Endothelial cell (in vitro differentiated cells): ENCODE data around the gene KRTAP12-1. TPM values are rescaled to one million over a fixed set of nuclear protein-coding genes. Genes with fewer than 3 reads are reported as not detected.
"Not testable (repeated sequence)": the region's sequence is repeated elsewhere in the genome, so short reads cannot be mapped to it uniquely, and the experiment has no call there.

ENCODE experiments used
- DNase-seq: peaks from one replicate; pipeline ENCODE4 v3.0.0; 2021; ENCODE audit warnings: low spot score
- H3K27ac Mint-ChIP-seq: one replicate; pipeline ENCODE4 v1.8.0; 2021; ENCODE audit warnings: mixed read lengths, inconsistent platforms; ENCODE audit not compliant: unreplicated experiment
- H3K27me3 Mint-ChIP-seq: one replicate; pipeline ENCODE4 v1.8.0; 2021; ENCODE audit warnings: mild to moderate bottlenecking, moderate library complexity, mixed read lengths, inconsistent platforms; ENCODE audit not compliant: unreplicated experiment
- H3K36me3 Mint-ChIP-seq: one replicate; pipeline ENCODE4 v1.8.0; 2021; ENCODE audit warnings: mild to moderate bottlenecking, low read depth, mixed read lengths, inconsistent platforms; ENCODE audit not compliant: unreplicated experiment
- H3K4me1 Mint-ChIP-seq: one replicate; pipeline ENCODE4 v1.8.0; 2021; ENCODE audit warnings: mild to moderate bottlenecking, mixed read lengths, inconsistent platforms; ENCODE audit not compliant: unreplicated experiment
- H3K4me3 Mint-ChIP-seq: one replicate; pipeline ENCODE4 v1.8.0; 2021; ENCODE audit warnings: mild to moderate bottlenecking, mixed read lengths, inconsistent platforms; ENCODE audit not compliant: unreplicated experiment
- H3K9me3 Mint-ChIP-seq: one replicate; pipeline ENCODE4 v1.8.0; 2021; ENCODE audit warnings: mixed read lengths, inconsistent platforms; ENCODE audit not compliant: unreplicated experiment
- total RNA-seq: library from RNA; stranded (reverse); fragmentation: NEBNext Ultra II Directional; extraction: Animal tissue kit (Norgen Biotek cat#: 25700); gene quantifications from one replicate; pipeline ENCODE4 v1.2.1, GENCODE V29; 2021; ENCODE audit not compliant: unreplicated experiment
- TF ChIP-seq, protein P1 (sequence below): fragments of 200-600 bp; sonication (generic); IDR thresholded peaks from one replicate; pipeline ENCODE4 v1.5.0; 2021; ENCODE audit warnings: antibody characterized with exemption; ENCODE audit not compliant: unreplicated experiment

Gene KRTAP12-1
- total RNA-seq, 1 donor from 2014 or later: not detected

DNA sequence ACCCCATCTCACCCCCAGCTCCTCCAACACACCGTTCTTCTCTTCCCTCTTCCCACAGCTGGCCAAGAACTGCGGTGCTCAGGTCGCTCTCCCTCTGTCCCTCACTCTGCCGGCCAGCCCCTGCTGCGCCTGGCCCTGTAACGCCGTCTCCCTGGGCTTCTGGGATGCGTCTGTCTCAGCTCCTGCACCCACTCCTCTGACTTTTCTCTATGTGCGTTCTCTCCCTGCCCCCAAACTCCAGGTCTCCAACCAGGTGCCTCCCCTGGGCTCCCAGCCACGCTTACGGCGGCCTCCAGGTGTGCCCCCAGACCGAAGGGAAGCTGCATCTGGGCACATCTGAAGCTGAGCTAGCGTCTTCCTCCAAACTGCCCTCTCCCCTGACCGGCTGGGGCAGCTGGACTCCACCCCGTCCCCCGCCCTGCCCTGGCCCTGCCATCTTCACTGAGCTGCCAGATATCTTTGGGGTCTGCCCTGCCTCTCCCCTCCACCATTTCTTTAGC lies 17.6 kb upstream of the KRTAP12-1 start:
- no peak overlapping the region for H3K4me3 Mint-ChIP-seq
- H3K9me3 Mint-ChIP-seq: no peaks in the 10 kb centered on the region
- DNase-seq: no peak
- peaks cover 2% of the 10 kb centered on the region for H3K4me1 Mint-ChIP-seq
- TF ChIP-seq, protein P1, sequence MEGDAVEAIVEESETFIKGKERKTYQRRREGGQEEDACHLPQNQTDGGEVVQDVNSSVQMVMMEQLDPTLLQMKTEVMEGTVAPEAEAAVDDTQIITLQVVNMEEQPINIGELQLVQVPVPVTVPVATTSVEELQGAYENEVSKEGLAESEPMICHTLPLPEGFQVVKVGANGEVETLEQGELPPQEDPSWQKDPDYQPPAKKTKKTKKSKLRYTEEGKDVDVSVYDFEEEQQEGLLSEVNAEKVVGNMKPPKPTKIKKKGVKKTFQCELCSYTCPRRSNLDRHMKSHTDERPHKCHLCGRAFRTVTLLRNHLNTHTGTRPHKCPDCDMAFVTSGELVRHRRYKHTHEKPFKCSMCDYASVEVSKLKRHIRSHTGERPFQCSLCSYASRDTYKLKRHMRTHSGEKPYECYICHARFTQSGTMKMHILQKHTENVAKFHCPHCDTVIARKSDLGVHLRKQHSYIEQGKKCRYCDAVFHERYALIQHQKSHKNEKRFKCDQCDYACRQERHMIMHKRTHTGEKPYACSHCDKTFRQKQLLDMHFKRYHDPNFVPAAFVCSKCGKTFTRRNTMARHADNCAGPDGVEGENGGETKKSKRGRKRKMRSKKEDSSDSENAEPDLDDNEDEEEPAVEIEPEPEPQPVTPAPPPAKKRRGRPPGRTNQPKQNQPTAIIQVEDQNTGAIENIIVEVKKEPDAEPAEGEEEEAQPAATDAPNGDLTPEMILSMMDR: no peak
- H3K36me3 Mint-ChIP-seq: no peaks in the 10 kb centered on the region
- H3K27ac Mint-ChIP-seq: no peak overlapping the region
- H3K27me3 Mint-ChIP-seq: peaks cover 11% of the 10 kb centered on the region

DNA sequence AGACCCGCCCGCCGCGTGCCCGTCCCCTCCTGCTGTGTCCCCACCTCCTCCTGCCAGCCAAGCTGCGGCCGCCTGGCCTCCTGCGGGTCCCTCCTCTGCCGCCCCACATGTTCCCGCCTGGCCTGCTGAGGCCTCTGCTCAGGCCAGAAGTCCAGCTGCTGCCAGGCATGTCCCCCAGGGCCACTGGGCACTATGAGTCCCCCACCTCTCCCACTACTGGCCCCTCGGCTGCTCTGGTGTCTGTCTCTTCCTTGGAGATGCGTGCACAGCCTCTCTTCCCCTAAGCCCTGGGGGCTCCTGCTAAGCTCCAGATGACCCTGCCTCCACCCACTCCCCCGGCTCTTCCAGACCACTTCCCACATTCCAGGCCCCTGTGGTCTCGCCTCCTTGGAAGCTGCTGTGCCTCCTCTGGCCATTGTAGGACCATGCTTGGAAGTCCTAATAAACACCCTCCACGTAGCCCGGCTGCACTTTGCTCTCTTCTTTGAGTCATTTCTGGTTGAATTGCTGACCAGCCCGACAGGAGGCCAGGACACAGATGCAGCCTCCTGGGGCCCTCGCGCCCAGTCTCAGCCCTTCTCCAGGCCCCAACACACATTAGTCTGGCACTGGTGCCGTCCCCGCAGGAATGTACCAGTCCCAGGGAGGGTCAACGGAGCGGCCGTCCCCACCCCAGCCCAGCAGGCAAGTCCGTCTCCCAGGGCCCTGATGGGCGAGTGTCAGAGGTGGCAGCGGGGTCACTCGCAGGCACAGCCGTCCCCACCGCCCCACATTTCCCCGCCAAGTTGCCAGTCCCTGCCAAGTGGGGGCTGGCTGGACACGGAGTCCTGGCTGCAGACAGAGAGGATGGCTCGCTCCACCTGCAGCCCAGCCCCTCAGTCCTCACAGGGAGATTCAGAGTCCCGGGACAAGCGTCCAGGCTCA lies 16.1 kb upstream of the KRTAP12-1 start:
- no peak overlapping the region for H3K4me3 Mint-ChIP-seq
- H3K9me3 Mint-ChIP-seq: no peaks in the 10 kb centered on the region
- no peak overlapping the region for H3K27ac Mint-ChIP-seq
- TF ChIP-seq, protein P1: no peak
- DNase-seq: no peak
- peaks cover 2% of the 10 kb centered on the region for H3K4me1 Mint-ChIP-seq
- no peaks in the 10 kb centered on the region for H3K36me3 Mint-ChIP-seq
- peaks cover 10% of the 10 kb centered on the region for H3K27me3 Mint-ChIP-seq

DNA sequence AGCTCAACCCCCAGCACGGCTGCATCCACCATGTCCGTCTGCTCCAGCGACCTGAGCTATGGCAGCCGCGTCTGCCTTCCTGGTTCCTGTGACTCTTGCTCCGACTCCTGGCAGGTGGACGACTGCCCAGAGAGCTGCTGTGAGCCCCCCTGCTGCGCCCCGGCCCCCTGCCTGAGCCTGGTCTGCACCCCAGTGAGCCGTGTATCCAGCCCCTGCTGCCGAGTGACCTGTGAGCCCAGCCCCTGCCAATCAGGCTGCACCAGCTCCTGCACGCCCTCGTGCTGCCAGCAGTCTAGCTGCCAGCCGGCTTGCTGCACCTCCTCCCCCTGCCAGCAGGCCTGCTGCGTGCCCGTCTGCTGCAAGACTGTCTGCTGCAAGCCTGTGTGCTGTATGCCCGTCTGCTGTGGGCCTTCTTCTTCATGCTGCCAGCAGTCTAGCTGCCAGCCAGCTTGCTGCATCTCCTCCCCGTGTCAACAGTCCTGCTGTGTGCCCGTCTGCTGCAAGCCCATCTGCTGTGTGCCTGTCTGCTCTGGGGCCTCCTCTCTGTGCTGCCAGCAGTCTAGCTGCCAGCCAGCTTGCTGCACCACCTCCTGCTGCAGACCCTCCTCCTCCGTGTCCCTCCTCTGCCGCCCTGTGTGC lies 15.3 kb upstream of the KRTAP12-1 start, which contains the start of gene KRTAP10-12:
KRTAP10-12 (plus strand) TSS at position 1 of the 639 bp plus-strand sequence; CDS start at position 31, 30 bp downstream.
- Mint-ChIP-seq H3K27me3 (peaks cover 10% of the 10 kb centered on the region), H3K27ac (peak within 1 kb of the TSS; percentile 7)
- H3K4me1 Mint-ChIP-seq, H3K36me3 Mint-ChIP-seq, H3K4me3 Mint-ChIP-seq, H3K9me3 Mint-ChIP-seq, DNase-seq: not testable (repeated sequence)

DNA sequence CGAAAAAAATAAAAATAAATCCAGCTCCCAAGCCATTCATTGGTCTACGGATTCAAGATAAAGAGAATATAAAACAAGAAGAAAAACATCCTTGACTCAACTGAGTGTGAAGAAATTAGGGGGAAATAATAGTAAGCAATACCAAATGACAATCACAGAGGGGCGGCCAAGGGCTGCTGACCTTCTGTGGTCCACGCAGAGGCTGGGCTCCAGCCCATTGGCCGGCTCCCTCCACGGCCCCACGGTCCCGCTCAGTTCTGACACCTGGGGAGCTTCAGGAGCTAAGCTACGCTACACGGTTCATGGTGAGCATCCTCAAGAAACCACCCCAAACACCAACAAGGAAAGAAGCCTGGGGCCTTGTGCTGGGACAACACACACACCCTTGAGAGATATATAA lies 14.6 kb upstream of the KRTAP12-1 start:
- TF ChIP-seq, protein P1: no peak
- H3K4me1 Mint-ChIP-seq: peaks cover 2% of the 10 kb centered on the region
- no peaks in the 10 kb centered on the region for H3K9me3 Mint-ChIP-seq
- H3K36me3 Mint-ChIP-seq: no peaks in the 10 kb centered on the region
- peak overlapping the region; percentile 7 for H3K27ac Mint-ChIP-seq
- peaks cover 7% of the 10 kb centered on the region for H3K27me3 Mint-ChIP-seq
- DNase-seq: no peak
- H3K4me3 Mint-ChIP-seq: no peak overlapping the region

DNA sequence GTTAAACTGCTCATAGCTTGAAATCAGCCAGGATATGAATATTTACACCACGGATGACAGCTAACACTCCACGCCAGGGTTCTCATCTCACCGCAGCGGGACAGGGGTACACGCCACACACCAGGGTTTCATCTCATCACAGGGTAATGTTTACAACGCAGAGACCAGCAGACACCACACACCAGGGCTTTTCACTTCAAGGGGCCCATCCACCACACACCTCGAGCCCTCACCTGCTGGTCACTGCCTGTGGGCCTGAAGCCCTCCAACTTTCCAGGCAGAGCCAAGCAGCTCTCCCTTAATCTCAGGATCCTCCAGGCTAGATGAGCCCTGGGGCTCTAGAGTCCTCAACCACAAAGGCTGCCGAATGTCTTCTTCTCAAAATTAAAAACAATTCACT lies 13.7 kb upstream of the KRTAP12-1 start:
- Mint-ChIP-seq H3K27me3 (peaks cover 7% of the 10 kb centered on the region), H3K27ac (no peak overlapping the region), H3K4me3 (peak overlapping the region; percentile 18), H3K36me3 (no peaks in the 10 kb centered on the region), H3K9me3 (no peaks in the 10 kb centered on the region), H3K4me1 (peaks cover 2% of the 10 kb centered on the region)
- DNase-seq: no peak
- TF ChIP-seq, protein P1: no peak
